ENCODE measurements around the gene TRUB1. TPM values are rescaled to one million over a fixed set of nuclear protein-coding genes. Genes with fewer than 3 reads are reported as not detected.

Gene TRUB1
- total RNA-seq, 1 donor from 2014 or later = 26.6 TPM

- Histone ChIP-seq H3K36me3 (ENCODE audit: control insufficient read depth, insufficient read depth, low read length) (no peaks in the 10 kb centered on the region), H3K4me3 (ENCODE audit: low read depth, low read length) (no peak overlapping the region), H3K27me3 (ENCODE audit: control insufficient read depth, insufficient read depth, low read length) (peaks cover 2% of the 10 kb centered on the region)
- DNase-seq (ENCODE audit: low read depth) (no peak), FAIRE-seq (no peak)
- TF ChIP-seq, protein P1, sequence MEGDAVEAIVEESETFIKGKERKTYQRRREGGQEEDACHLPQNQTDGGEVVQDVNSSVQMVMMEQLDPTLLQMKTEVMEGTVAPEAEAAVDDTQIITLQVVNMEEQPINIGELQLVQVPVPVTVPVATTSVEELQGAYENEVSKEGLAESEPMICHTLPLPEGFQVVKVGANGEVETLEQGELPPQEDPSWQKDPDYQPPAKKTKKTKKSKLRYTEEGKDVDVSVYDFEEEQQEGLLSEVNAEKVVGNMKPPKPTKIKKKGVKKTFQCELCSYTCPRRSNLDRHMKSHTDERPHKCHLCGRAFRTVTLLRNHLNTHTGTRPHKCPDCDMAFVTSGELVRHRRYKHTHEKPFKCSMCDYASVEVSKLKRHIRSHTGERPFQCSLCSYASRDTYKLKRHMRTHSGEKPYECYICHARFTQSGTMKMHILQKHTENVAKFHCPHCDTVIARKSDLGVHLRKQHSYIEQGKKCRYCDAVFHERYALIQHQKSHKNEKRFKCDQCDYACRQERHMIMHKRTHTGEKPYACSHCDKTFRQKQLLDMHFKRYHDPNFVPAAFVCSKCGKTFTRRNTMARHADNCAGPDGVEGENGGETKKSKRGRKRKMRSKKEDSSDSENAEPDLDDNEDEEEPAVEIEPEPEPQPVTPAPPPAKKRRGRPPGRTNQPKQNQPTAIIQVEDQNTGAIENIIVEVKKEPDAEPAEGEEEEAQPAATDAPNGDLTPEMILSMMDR (IDR thresholded peaks at IDR 0.05; ENCODE audit: insufficient read depth, low read length, severe bottlenecking) = no peak
Observed at GRCh38 chr10:114998993-114999392, 61.0 kb downstream of the TRUB1 start.

DNA sequence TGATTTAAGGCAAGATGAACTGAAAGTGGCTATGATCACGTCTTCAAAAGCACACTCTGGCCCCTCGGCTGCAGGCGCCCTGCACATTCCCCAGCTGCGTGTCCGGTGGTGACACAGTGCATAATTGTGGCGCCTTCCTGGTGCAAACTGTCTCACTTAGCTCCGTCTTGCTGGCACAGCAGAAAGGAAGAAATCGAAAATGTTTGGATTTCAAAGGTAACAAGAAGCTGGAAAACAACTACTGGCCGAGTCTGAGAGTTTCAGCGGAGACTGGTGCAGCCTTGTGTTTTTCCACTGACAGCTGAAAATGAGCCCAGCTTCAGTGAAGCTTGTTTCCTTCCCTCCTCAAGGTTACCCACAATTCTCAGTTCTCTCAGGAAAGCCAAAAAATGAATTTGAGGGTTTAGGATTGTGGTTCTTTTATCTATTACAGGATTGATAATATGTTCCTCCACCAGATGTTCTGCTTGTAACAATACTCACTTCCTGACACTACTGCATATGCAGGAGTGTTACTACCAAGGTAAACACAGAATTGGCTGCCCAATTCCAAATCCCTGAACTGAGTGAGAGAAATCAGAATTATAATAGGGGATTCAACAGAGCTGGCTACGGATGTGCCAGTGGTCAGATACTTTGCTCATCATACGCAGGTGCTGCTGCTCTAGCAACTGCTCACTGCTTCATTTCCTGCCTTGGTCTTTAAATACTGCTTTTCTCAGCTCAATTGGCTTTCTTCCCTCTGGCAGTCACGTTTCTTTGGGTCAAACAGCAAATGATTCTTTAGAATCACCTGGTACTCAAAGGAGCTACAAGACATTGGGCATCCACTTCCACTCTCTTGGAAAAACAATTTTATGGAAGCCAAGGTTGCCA lies 63.7 kb downstream of the TRUB1 start:
- Histone ChIP-seq H3K4me3 (ENCODE audit: low read depth, low read length) (no peak overlapping the region), H3K36me3 (ENCODE audit: control insufficient read depth, insufficient read depth, low read length) (no peaks in the 10 kb centered on the region), H3K27me3 (ENCODE audit: control insufficient read depth, insufficient read depth, low read length) (peaks cover 2% of the 10 kb centered on the region)
- peak; percentile 79 for FAIRE-seq
- no peak for DNase-seq (ENCODE audit: low read depth)
- TF ChIP-seq, protein P1 (IDR thresholded peaks at IDR 0.05; ENCODE audit: insufficient read depth, low read length, severe bottlenecking) = no peak

DNA sequence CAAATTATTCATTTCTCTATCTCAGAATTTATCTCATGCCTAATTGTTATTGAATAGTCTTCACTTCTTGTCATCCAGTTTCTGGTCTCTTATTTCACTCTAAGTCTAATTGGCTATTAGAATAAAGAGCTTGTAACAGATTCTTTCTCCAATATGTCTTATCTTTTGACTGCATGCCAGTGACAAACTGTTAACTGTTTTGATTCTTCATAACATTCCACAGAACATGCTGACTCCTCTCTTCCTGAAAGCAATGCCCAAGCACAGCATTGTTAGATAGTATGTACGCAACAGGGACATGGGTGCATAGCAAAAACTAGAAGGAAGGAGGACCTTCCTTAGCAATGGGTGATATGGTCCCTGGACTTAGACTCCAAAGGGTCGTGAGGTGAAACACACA lies 65.4 kb downstream of the TRUB1 start:
- Histone ChIP-seq H3K27me3 (ENCODE audit: control insufficient read depth, insufficient read depth, low read length) (peaks cover 2% of the 10 kb centered on the region), H3K4me3 (ENCODE audit: low read depth, low read length) (no peak overlapping the region), H3K36me3 (ENCODE audit: control insufficient read depth, insufficient read depth, low read length) (no peaks in the 10 kb centered on the region)
- TF ChIP-seq, protein P1 (IDR thresholded peaks at IDR 0.05; ENCODE audit: insufficient read depth, low read length, severe bottlenecking) = no peak
- DNase-seq (ENCODE audit: low read depth) (no peak), FAIRE-seq (no peak)

DNA sequence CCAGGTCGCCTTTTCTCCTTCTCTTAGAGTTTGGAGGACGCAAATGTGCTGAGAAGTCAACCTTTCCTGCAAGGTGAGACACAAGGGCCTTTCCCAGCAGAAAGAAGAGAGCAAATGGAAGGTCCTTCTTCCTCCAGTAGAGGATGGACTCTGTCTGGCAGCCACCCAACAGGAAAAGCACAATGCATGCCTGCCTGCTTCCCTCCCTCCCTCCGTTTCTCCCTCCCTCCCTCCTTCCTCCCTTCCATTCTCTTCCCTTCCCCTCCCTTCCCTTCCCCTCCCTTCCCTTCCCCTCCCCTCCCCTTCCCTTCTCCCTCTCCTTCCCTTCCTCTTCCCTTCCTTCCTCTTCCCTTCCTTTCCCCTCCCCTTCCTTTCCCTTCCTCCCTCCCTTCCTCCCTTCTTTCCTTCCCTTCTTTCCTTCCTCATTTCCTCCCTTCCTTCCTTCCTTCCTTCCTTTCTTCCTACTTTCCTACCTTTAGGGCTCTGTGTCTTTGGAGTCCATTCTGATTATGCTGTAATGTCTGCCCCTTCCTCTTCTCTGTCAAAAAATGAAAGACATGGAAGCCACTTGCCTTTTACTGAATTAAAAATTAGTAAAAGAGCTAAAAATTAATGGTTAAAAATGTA lies 66.4 kb downstream of the TRUB1 start:
- TF ChIP-seq, protein P1 (IDR thresholded peaks at IDR 0.05; ENCODE audit: insufficient read depth, low read length, severe bottlenecking) = no peak
- DNase-seq (ENCODE audit: low read depth) (no peak), FAIRE-seq (no peak)
- Histone ChIP-seq H3K36me3 (ENCODE audit: control insufficient read depth, insufficient read depth, low read length) (no peaks in the 10 kb centered on the region), H3K4me3 (ENCODE audit: low read depth, low read length) (no peak overlapping the region), H3K27me3 (ENCODE audit: control insufficient read depth, insufficient read depth, low read length) (peaks cover 2% of the 10 kb centered on the region)

DNA sequence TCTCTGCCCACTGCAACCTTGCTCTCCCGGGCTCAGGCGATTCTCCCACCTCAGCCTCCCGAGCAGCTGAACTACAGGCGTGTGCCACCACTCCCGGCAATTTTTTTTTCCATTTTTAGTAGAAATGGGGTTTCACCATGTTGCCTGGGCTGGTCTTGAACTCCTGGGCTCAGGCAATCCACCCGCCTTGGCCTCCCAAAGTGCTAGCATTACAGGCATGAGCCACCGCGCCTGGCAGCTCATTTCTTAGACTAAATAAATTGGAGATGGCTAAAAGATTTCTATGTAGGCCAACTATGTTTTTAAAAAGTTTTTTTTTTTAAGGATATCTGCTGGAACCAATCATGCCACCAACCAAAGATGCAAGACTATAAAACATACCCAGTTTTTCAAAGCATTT lies 67.8 kb downstream of the TRUB1 start:
- TF ChIP-seq, protein P1 (IDR thresholded peaks at IDR 0.05; ENCODE audit: insufficient read depth, low read length, severe bottlenecking) = no peak
- H3K4me3 ChIP-seq (ENCODE audit: low read depth, low read length) = no peak overlapping the region
- no peak for DNase-seq (ENCODE audit: low read depth)
- H3K27me3 ChIP-seq (ENCODE audit: control insufficient read depth, insufficient read depth, low read length) = peaks cover 2% of the 10 kb centered on the region
- H3K36me3 ChIP-seq (ENCODE audit: control insufficient read depth, insufficient read depth, low read length) = no peaks in the 10 kb centered on the region
- FAIRE-seq = no peak
